22Rv1 (cell line): ENCODE data around the gene KIAA1549.
"Not testable (repeated sequence)": the region's sequence is repeated elsewhere in the genome, so short reads cannot be mapped to it uniquely, and the experiment has no call there.

ENCODE experiments used
- H3K27ac ChIP-seq: fragments of 450-650 bp; 2 replicates; pipeline ENCODE4 v1.5.1; 2017
- CTCF ChIP-seq: fragments of 450-650 bp; IDR thresholded peaks from 2 replicates; pipeline ENCODE4 v1.5.1; 2017; ENCODE audit warnings: mild to moderate bottlenecking
- ZFX ChIP-seq: fragments of 450-650 bp; IDR thresholded peaks from 2 replicates; pipeline ENCODE4 v1.6.1; 2017; ENCODE audit warnings: antibody characterized with exemption, borderline replicate concordance

The KIAA1549 gene

GRCh38 chr7:138813945-138814344 is 167.2 kb downstream of the KIAA1549 start:
- TF ChIP-seq CTCF (no peak), ZFX (no peak)
- H3K27ac ChIP-seq: no peak overlapping the region

GRCh38 chr7:138811327-138811726 is 169.9 kb downstream of the KIAA1549 start:
- H3K27ac ChIP-seq: not testable (repeated sequence)

GRCh38 chr7:138809346-138809745 is 171.8 kb downstream of the KIAA1549 start:
- no peak for TF ChIP-seq CTCF
- TF ChIP-seq ZFX: no peak
- no peak overlapping the region for H3K27ac ChIP-seq

GRCh38 chr7:138804618-138805017 is 176.6 kb downstream of the KIAA1549 start:
- no peak for TF ChIP-seq CTCF
- no peak for TF ChIP-seq ZFX
- no peak overlapping the region for H3K27ac ChIP-seq

GRCh38 chr7:138802706-138803105 is 178.5 kb downstream of the KIAA1549 start:
- no peak overlapping the region for H3K27ac ChIP-seq
- TF ChIP-seq CTCF: no peak
- TF ChIP-seq ZFX: no peak

GRCh38 chr7:138801256-138801655 is 179.9 kb downstream of the KIAA1549 start:
- TF ChIP-seq ZFX: no peak
- TF ChIP-seq CTCF: no peak

GRCh38 chr7:138799336-138800000 is 181.7 kb downstream of the KIAA1549 start:
- H3K27ac ChIP-seq: no peak overlapping the region
- TF ChIP-seq ZFX (no peak), CTCF (no peak)

More at GRCh38 chr7:138801256-138801655, 179.9 kb downstream of the KIAA1549 start:
- H3K27ac ChIP-seq: no peak overlapping the region

- H3K27ac ChIP-seq: no peak overlapping the region
- TF ChIP-seq CTCF (no peak), ZFX (no peak)
Measured at GRCh38 chr7:138798836-138799235, 182.4 kb downstream of the KIAA1549 start.
